Ascending aorta (tissue), 2 donors: ENCODE data around the gene INHBE. TPM values are rescaled to one million over a fixed set of nuclear protein-coding genes. Genes with fewer than 3 reads are reported as not detected.

Experiments used
- DNase-seq, 2 donors: peaks; one replicate each; pipeline ENCODE4 v3.0.0-alpha.2; 2019; ENCODE audit warnings: low spot score in 2 of 2
- H3K27ac ChIP-seq, 2 donors: fragments of 200-600 bp; sonication (generic); one replicate each; pipeline ENCODE4 v1.5.1; 2016 to 2017; ENCODE audit warnings: mild to moderate bottlenecking in 1 of 2
- H3K27me3 ChIP-seq: fragments of 200-600 bp; sonication (generic); one replicate; pipeline ENCODE4 v1.5.1; 2017
- H3K36me3 ChIP-seq, 2 donors: fragments of 200-600 bp; sonication (generic); one replicate each; pipeline ENCODE4 v1.5.1; 2016
- H3K4me1 ChIP-seq, 2 donors: fragments of 200-600 bp; sonication (generic); one replicate each; pipeline ENCODE4 v1.5.1; 2016 to 2017; ENCODE audit warnings: mild to moderate bottlenecking in 1 of 2
- H3K4me3 ChIP-seq, 2 donors: fragments of 200-600 bp; sonication (generic); one replicate each; pipeline ENCODE4 v1.5.1; 2016 to 2017; ENCODE audit warnings: mild to moderate bottlenecking in 1 of 2
- H3K9me3 ChIP-seq, 2 donors: fragments of 200-600 bp; sonication (generic); one replicate each; pipeline ENCODE4 v1.5.1; 2016
- intact Hi-C: fragments of 100-400 bp; cut with DNase I; formaldehyde crosslinking; loops from one replicate; pipeline ENCODE4 v1.15.1; 2023
- total RNA-seq: library from RNA; depleted of rRNA; stranded (reverse); fragments of >200 nt; gene quantifications from one replicate; pipeline ENCODE4 v1.1.0, GENCODE V29; 2016
- TF ChIP-seq, protein P1 (sequence below), 3 experiments: fragments of 200-600 bp in 2 of 3; fragments of 450-650 bp in 1 of 3; sonication (generic) in 2 of 3; IDR thresholded peaks; one replicate each; pipeline ENCODE4 v1.5.1; 2016 to 2019; ENCODE audit warnings: antibody characterized with exemption in 3 of 3, mild to moderate bottlenecking in 1 of 3, moderate library complexity in 1 of 3

Gene INHBE
- total RNA-seq, 1 donor from 2014 or later: not detected

DNA sequence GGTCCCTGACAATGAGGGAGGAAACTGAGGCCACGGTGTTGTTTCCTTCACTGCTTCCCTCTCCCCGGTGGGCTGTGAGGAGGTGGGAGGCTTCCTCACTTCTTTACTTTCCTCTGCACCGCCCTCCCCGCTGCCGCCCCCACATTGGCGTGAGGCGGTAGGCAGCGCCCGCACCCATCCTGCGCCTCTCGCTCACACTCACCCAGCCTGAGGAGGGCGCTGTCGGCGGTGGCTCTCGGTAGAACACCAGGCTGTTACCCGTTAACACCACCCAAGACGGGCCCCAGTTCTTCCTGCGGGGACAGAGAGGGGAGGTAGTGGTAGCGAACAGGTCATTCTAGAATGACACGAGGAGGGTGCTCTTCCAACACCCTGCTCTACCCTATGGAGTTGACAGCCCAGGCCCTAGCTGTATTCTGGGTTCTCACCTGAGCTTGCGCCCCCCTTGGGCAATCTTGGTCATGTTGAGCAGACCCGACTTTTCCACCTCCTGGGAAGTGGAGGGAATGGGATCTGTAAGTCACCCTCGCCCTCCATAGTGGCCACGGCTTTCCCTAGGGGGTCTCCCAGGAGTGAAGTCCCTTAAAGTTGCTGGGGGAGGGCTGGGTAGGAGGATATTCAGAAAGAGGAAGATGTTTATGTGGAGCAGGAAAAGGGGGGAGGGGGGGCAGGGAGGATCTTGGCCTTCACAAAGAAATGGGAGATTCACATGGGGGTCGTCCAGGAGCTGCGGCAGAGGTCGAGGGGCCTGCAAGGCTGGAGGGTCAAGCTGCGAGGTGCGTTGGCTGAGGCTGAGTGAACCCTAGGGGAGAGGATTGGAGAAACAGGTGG, 21.3 kb downstream of the INHBE start:
- H3K4me3 ChIP-seq: peak overlapping the region; percentile 31 to 65
- peaks cover 7% of the 10 kb centered on the region for H3K27me3 ChIP-seq

DNA sequence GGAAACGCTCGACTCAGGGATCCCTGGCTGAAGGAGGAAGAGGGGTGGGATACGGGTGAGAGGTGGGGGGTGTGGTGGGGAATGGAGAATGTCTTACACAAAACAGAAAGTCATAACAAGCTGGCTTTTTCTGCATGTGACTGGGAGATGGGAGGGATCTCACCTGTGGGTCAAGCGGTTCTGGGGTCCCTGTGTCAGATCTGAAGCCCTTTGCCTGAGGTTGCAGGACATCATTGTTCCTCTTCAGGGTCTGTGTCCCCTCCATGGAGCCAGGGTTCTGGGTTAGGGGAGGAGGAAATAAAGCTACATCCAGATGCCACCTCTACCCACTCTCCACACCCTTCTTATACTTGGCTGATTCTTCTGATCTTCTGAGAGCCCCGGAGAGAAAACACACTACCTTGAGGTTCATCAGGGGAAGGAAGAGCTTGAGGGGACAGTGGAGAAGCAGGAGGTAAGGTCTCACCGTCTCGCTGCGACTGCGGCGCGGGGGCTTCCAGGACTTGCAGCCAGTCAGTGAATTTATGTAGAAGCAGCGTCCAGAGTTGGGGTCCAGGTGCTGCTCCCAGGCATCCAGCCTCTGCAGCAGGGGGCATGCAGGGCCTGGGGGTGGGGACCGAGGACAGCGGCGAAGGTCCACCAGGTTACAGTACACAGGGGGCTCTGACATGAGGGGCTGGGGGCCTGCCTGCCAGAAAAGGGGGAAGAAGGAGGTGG, 22.0 kb downstream of the INHBE start:
- H3K4me3 ChIP-seq: peak overlapping the region; percentile 16 to 65
- TF ChIP-seq, protein P1, sequence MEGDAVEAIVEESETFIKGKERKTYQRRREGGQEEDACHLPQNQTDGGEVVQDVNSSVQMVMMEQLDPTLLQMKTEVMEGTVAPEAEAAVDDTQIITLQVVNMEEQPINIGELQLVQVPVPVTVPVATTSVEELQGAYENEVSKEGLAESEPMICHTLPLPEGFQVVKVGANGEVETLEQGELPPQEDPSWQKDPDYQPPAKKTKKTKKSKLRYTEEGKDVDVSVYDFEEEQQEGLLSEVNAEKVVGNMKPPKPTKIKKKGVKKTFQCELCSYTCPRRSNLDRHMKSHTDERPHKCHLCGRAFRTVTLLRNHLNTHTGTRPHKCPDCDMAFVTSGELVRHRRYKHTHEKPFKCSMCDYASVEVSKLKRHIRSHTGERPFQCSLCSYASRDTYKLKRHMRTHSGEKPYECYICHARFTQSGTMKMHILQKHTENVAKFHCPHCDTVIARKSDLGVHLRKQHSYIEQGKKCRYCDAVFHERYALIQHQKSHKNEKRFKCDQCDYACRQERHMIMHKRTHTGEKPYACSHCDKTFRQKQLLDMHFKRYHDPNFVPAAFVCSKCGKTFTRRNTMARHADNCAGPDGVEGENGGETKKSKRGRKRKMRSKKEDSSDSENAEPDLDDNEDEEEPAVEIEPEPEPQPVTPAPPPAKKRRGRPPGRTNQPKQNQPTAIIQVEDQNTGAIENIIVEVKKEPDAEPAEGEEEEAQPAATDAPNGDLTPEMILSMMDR (IDR thresholded peaks at IDR 0.05): no peak
- H3K27me3 ChIP-seq: peaks cover 7% of the 10 kb centered on the region
- peak overlapping the region in 1 of 2 donors; percentile 57 for H3K27ac ChIP-seq
- intact Hi-C loops: no loop called here
- DNase-seq: no peak
- H3K9me3 ChIP-seq: no peaks in the 10 kb centered on the region
- H3K36me3 ChIP-seq: no peaks in the 10 kb centered on the region
- H3K4me1 ChIP-seq: peaks cover 11 to 13% of the 10 kb centered on the region in 2 donors

More for the DNA sequence above, 21.3 kb downstream of the INHBE start:
- Histone ChIP-seq H3K9me3 (no peaks in the 10 kb centered on the region), H3K4me1 (peaks cover 11 to 13% of the 10 kb centered on the region in 2 donors), H3K36me3 (no peaks in the 10 kb centered on the region), H3K27ac (no peak overlapping the region)
- TF ChIP-seq, protein P1 (IDR thresholded peaks at IDR 0.05): peak in 2 of 3 experiments; percentile 23 to 25
- intact Hi-C loops: no loop called here
- no peak for DNase-seq

DNA sequence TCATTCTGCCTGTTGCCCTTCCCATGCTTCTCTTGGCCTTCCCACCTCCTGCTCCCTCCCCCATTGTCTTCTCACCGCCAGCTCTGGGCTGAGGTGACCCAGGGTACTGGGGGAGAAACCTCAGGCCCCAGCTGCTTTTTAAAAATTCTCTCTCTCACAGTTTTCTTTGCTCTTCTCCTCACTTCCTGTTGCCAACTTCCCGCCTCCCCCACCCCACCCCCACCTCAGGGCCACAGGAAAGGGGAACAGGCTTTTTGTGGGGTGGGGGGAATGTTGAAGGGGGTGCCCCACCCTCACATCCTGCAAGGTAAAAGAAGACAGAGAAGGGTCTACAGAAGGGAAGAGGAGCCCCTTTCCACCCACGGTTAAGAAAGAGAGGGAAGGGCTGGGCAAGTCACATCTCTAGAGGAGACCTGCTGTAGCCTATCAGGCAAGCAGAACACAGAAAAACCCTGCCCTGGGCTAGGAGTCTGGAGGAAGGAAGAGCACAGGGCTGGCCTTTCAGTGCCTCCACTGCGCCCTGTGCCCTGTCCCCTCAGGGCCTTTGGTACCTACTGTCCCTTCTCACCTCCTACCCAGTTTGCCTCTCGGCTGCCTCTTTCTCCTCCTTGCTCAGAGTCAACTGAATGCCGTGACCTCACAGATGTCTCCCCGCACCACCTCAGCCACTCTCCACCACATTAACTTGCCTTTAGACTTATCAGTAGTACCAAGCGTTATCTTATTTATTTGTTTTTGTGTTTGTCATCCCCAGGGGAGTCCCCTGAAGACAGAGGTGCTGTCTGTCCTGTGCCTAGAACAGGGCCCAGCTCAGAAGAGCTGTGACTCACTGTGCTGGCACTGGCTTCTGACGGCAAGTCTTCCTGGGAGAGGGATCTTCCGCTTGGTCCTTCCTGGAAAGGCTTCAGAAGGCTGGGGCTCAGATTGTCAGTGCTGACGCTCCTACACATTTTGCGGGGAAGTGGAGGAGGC, 22.9 kb downstream of the INHBE start:
- H3K4me3 ChIP-seq: peak overlapping the region in 1 of 2 donors; percentile 65
- H3K9me3 ChIP-seq: no peaks in the 10 kb centered on the region
- DNase-seq: no peak
- peaks cover 7% of the 10 kb centered on the region for H3K27me3 ChIP-seq
- intact Hi-C loops: no loop called here
- no peaks in the 10 kb centered on the region for H3K36me3 ChIP-seq
- TF ChIP-seq, protein P1 (IDR thresholded peaks at IDR 0.05): no peak
- H3K27ac ChIP-seq: peak overlapping the region; percentile 44 to 57
- H3K4me1 ChIP-seq: peaks cover 11 to 13% of the 10 kb centered on the region in 2 donors

DNA sequence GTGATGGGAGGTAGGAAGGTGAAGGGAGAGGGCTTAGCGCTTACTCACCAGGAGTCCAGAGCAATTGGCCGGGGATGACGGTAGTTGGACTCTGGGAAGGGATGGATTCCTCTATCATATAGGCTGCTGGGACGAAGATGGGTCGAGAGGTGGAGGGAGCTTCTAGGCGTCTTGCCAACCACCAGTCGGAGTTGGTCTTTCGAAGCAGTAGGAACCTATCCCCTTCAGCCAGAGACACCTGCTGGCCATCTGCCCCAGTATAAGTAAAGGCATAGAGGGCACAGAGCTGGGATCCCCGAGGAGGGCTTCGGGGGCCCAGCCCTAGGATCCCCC, 23.9 kb downstream of the INHBE start:
- TF ChIP-seq, protein P1 (IDR thresholded peaks at IDR 0.05): no peak
- H3K4me3 ChIP-seq: no peak overlapping the region
- no peak for DNase-seq
- peaks cover 7% of the 10 kb centered on the region for H3K27me3 ChIP-seq
- H3K4me1 ChIP-seq: peaks cover 11 to 13% of the 10 kb centered on the region in 2 donors
- intact Hi-C loops: no loop called here
- no peaks in the 10 kb centered on the region for H3K36me3 ChIP-seq
- H3K9me3 ChIP-seq: no peaks in the 10 kb centered on the region
- H3K27ac ChIP-seq: peak overlapping the region; percentile 44 to 57
